Activated naive CD8-positive, alpha-beta T cell treated with anti-CD3 and anti-CD28 coated beads for 36 hours (primary cell): ENCODE results near the gene DNAL1. TPM values are rescaled to one million over a fixed set of nuclear protein-coding genes. Genes with fewer than 3 reads are reported as not detected.

Source experiments
- DNase-seq: peaks from one replicate; pipeline ENCODE4 v3.0.0; 2021
- H3K27ac Mint-ChIP-seq: one replicate; pipeline ENCODE4 v1.8.0; 2022; ENCODE audit warnings: mild to moderate bottlenecking, moderate library complexity, mixed read lengths
- H3K27me3 Mint-ChIP-seq: one replicate; pipeline ENCODE4 v1.8.0; 2022; ENCODE audit warnings: mild to moderate bottlenecking, mixed read lengths
- H3K36me3 Mint-ChIP-seq: one replicate; pipeline ENCODE4 v1.8.0; 2021; ENCODE audit warnings: mild to moderate bottlenecking, mixed read lengths
- H3K4me1 Mint-ChIP-seq: one replicate; pipeline ENCODE4 v1.8.0; 2021; ENCODE audit warnings: mixed read lengths
- H3K4me3 Mint-ChIP-seq: one replicate; pipeline ENCODE4 v1.8.0; 2022; ENCODE audit warnings: mild to moderate bottlenecking, moderate library complexity, mixed read lengths
- H3K9me3 Mint-ChIP-seq: one replicate; pipeline ENCODE4 v1.8.0; 2022; ENCODE audit warnings: mixed read lengths
- total RNA-seq, 2 experiments: library from RNA; stranded (reverse); gene quantifications; one replicate each; pipeline ENCODE4 v1.2.3, GENCODE V29; 2021

DNAL1 gene
- total RNA-seq, 2 experiments from 2014 or later = 7.7 to 11.9 TPM

- no peak overlapping the region for H3K27ac Mint-ChIP-seq
These were observed 93.9 kb downstream of the DNAL1 start for GRCh38 chr14:73738518-73739173.

GRCh38 chr14:73739174-73739898 is 94.5 kb downstream of the DNAL1 start:
- Mint-ChIP-seq H3K4me1 (peaks cover 46% of the 10 kb centered on the region), H3K4me3 (no peak overlapping the region), H3K9me3 (no peaks in the 10 kb centered on the region), H3K27me3 (no peaks in the 10 kb centered on the region), H3K27ac (peak overlapping the region; percentile 34), H3K36me3 (peaks cover 26% of the 10 kb centered on the region)
- DNase-seq = no peak

More at GRCh38 chr14:73738518-73739173, 93.9 kb downstream of the DNAL1 start:
- Mint-ChIP-seq H3K4me3 (no peak overlapping the region), H3K36me3 (peaks cover 32% of the 10 kb centered on the region), H3K9me3 (no peaks in the 10 kb centered on the region), H3K27me3 (no peaks in the 10 kb centered on the region), H3K4me1 (peaks cover 39% of the 10 kb centered on the region)
- no peak for DNase-seq

GRCh38 chr14:73739899-73740617 is 95.3 kb downstream of the DNAL1 start:
- Mint-ChIP-seq H3K27me3 (no peaks in the 10 kb centered on the region), H3K36me3 (peaks cover 20% of the 10 kb centered on the region), H3K27ac (peak overlapping the region; percentile 79), H3K4me3 (no peak overlapping the region), H3K4me1 (peaks cover 53% of the 10 kb centered on the region), H3K9me3 (no peaks in the 10 kb centered on the region)
- no peak for DNase-seq

- Mint-ChIP-seq H3K27ac (peak overlapping the region; percentile 95), H3K36me3 (peaks cover 20% of the 10 kb centered on the region), H3K4me1 (peaks cover 60% of the 10 kb centered on the region), H3K4me3 (peak overlapping the region; percentile 79), H3K27me3 (no peaks in the 10 kb centered on the region), H3K9me3 (no peaks in the 10 kb centered on the region)
- no peak for DNase-seq
These were observed 96.0 kb downstream of the DNAL1 start for GRCh38 chr14:73740618-73741326.

- peaks cover 64% of the 10 kb centered on the region for H3K4me1 Mint-ChIP-seq
- no peaks in the 10 kb centered on the region for H3K9me3 Mint-ChIP-seq
- peak; percentile 81 for DNase-seq
- peak overlapping the region; percentile 79 for H3K4me3 Mint-ChIP-seq
- H3K27me3 Mint-ChIP-seq = no peaks in the 10 kb centered on the region
- peaks cover 20% of the 10 kb centered on the region for H3K36me3 Mint-ChIP-seq
- peak overlapping the region; percentile 95 for H3K27ac Mint-ChIP-seq
These were observed 96.6 kb downstream of the DNAL1 start for GRCh38 chr14:73741386-73741875.

- peak overlapping the region; percentile 95 for H3K27ac Mint-ChIP-seq
- DNase-seq = peak; percentile 74
- no peaks in the 10 kb centered on the region for H3K27me3 Mint-ChIP-seq
- H3K4me3 Mint-ChIP-seq = peak overlapping the region; percentile 79
- H3K36me3 Mint-ChIP-seq = peaks cover 18% of the 10 kb centered on the region
- peaks cover 69% of the 10 kb centered on the region for H3K4me1 Mint-ChIP-seq
- H3K9me3 Mint-ChIP-seq = no peaks in the 10 kb centered on the region
These were observed 97.2 kb downstream of the DNAL1 start for GRCh38 chr14:73741876-73742519.

GRCh38 chr14:73742520-73743238 is 97.9 kb downstream of the DNAL1 start:
- Mint-ChIP-seq H3K4me1 (peaks cover 76% of the 10 kb centered on the region), H3K4me3 (peak overlapping the region; percentile 79), H3K36me3 (peaks cover 17% of the 10 kb centered on the region), H3K9me3 (no peaks in the 10 kb centered on the region), H3K27me3 (no peaks in the 10 kb centered on the region), H3K27ac (peak overlapping the region; percentile 95)
- peak; percentile 35 for DNase-seq

GRCh38 chr14:73743431-73743931 is 98.7 kb downstream of the DNAL1 start:
- Mint-ChIP-seq H3K9me3 (no peaks in the 10 kb centered on the region), H3K4me3 (peak overlapping the region; percentile 79), H3K27me3 (no peaks in the 10 kb centered on the region), H3K27ac (peak overlapping the region; percentile 95), H3K4me1 (peaks cover 84% of the 10 kb centered on the region), H3K36me3 (peaks cover 20% of the 10 kb centered on the region)
- DNase-seq = peak; percentile 66

- H3K9me3 Mint-ChIP-seq = no peaks in the 10 kb centered on the region
- peak overlapping the region; percentile 79 for H3K4me3 Mint-ChIP-seq
- peaks cover 22% of the 10 kb centered on the region for H3K36me3 Mint-ChIP-seq
- peaks cover 90% of the 10 kb centered on the region for H3K4me1 Mint-ChIP-seq
- peak overlapping the region; percentile 95 for H3K27ac Mint-ChIP-seq
- no peaks in the 10 kb centered on the region for H3K27me3 Mint-ChIP-seq
- no peak for DNase-seq
These were observed 99.5 kb downstream of the DNAL1 start for GRCh38 chr14:73744175-73744867.

GRCh38 chr14:73744874-73745529 is 100.2 kb downstream of the DNAL1 start:
- no peaks in the 10 kb centered on the region for H3K27me3 Mint-ChIP-seq
- peaks cover 93% of the 10 kb centered on the region for H3K4me1 Mint-ChIP-seq
- peaks cover 20% of the 10 kb centered on the region for H3K36me3 Mint-ChIP-seq
- peak overlapping the region; percentile 79 for H3K4me3 Mint-ChIP-seq
- H3K27ac Mint-ChIP-seq = peak overlapping the region; percentile 95
- no peak for DNase-seq
- H3K9me3 Mint-ChIP-seq = no peaks in the 10 kb centered on the region

- DNase-seq = no peak
- peaks cover 92% of the 10 kb centered on the region for H3K4me1 Mint-ChIP-seq
- peak overlapping the region; percentile 95 for H3K27ac Mint-ChIP-seq
- peaks cover 21% of the 10 kb centered on the region for H3K36me3 Mint-ChIP-seq
- no peaks in the 10 kb centered on the region for H3K27me3 Mint-ChIP-seq
- no peak overlapping the region for H3K4me3 Mint-ChIP-seq
- H3K9me3 Mint-ChIP-seq = no peaks in the 10 kb centered on the region
These were observed 101.1 kb downstream of the DNAL1 start for GRCh38 chr14:73745571-73746519.
